Mesendoderm (in vitro differentiated cells): Measurements from ENCODE around the gene ARHGAP26.
"Not testable (repeated sequence)": the region's sequence is repeated elsewhere in the genome, so short reads cannot be mapped to it uniquely, and the experiment has no call there.

Source experiments
- DNase-seq: peaks from one replicate; pipeline ENCODE4 v3.0.0; 2013
- H2AK5ac ChIP-seq: 2 replicates; pipeline ENCODE4 v1.6.1; 2013; ENCODE audit warnings: low read length, inconsistent platforms
- H2BK120ac ChIP-seq: 2 replicates; pipeline ENCODE4 v1.6.1; 2013; ENCODE audit warnings: low read depth, mild to moderate bottlenecking, low read length, moderate library complexity, mixed read lengths
- H2BK15ac ChIP-seq: replicated peaks from 2 replicates; pipeline ENCODE4 v1.6.1; 2013; ENCODE audit warnings: low read depth, mild to moderate bottlenecking, moderate library complexity
- H2BK5ac ChIP-seq: 2 replicates; pipeline ENCODE4 v1.6.1; 2013; ENCODE audit warnings: low read length, inconsistent platforms
- H3K18ac ChIP-seq: 2 replicates; pipeline ENCODE4 v1.6.1; 2013; ENCODE audit warnings: mild to moderate bottlenecking, low read length, mixed read lengths
- H3K23ac ChIP-seq: one replicate; pipeline ENCODE4 v1.6.1; 2013; ENCODE audit warnings: low read length
- H3K27ac ChIP-seq: 2 replicates; pipeline ENCODE4 v1.5.1; 2013; ENCODE audit warnings: low read depth, mild to moderate bottlenecking, inconsistent platforms, low read length, moderate library complexity
- H3K27me3 ChIP-seq: 2 replicates; pipeline ENCODE4 v1.6.1; 2013; ENCODE audit warnings: low read length, control low read depth, mild to moderate bottlenecking, inconsistent platforms; ENCODE audit not compliant: insufficient read depth, poor library complexity
- H3K36me3 ChIP-seq: 2 replicates; pipeline ENCODE4 v1.6.1; 2013; ENCODE audit warnings: low read length, inconsistent platforms; ENCODE audit not compliant: control insufficient read depth, insufficient read depth
- H3K4ac ChIP-seq: one replicate; pipeline ENCODE4 v1.6.1; 2013; ENCODE audit warnings: low read depth, mild to moderate bottlenecking, low read length, moderate library complexity
- H3K4me1 ChIP-seq: 2 replicates; pipeline ENCODE4 v1.6.1; 2013; ENCODE audit warnings: low read depth, low read length, inconsistent platforms; ENCODE audit not compliant: control insufficient read depth
- H3K4me2 ChIP-seq: 2 replicates; pipeline ENCODE4 v1.6.1; 2013; ENCODE audit warnings: low read length
- H3K4me3 ChIP-seq: 2 replicates; pipeline ENCODE4 v1.5.1; 2013; ENCODE audit warnings: mild to moderate bottlenecking, low read length
- H3K56ac ChIP-seq: one replicate; pipeline ENCODE4 v1.6.1; 2013; ENCODE audit warnings: low read length
- H3K79me1 ChIP-seq: 2 replicates; pipeline ENCODE4 v1.6.1; 2013; ENCODE audit warnings: low read length, inconsistent platforms
- H3K79me2 ChIP-seq: 2 replicates; pipeline ENCODE4 v1.6.1; 2013; ENCODE audit warnings: mild to moderate bottlenecking, low read length; ENCODE audit not compliant: control insufficient read depth, insufficient read depth
- H3K9ac ChIP-seq: 2 replicates; pipeline ENCODE4 v1.6.1; 2013; ENCODE audit warnings: low read length, inconsistent platforms
- H4K5ac ChIP-seq: one replicate; pipeline ENCODE4 v1.6.1; 2013; ENCODE audit warnings: low read length
- H4K8ac ChIP-seq: one replicate; pipeline ENCODE4 v1.6.1; 2013; ENCODE audit warnings: low read depth, mild to moderate bottlenecking, control low read depth, low read length, moderate library complexity
- WGBS: extraction: QIAGEN DNeasy Blood & Tissue Kit; methylation state at CpG from one replicate; pipeline ENCODE4 v1.1.7; 2013; ENCODE audit warnings: low lambda C conversion rate, missing lambda C conversion rate; ENCODE audit not compliant: insufficient coverage; ENCODE audit errors: extremely low coverage; 5-methylcytosine and 5-hydroxymethylcytosine counted together

ARHGAP26 gene

DNA sequence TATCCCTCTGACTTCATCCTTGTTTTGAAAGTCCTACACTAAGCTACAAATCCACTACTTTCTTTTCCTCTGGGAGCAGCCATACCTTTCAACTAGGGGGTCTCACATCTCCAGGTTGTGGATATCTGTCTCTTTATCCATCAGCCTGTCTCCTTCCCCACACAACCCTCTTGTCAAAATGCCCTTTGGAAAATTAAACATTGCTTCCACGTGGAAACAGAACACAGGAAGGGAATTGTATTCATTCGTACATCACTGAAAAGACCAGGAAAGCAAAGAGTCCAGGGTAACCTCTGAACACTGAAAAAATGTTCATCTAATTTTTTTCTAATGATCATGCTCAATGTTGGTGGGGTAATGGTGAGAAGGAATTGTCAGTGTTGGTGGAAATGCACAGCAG is 429.7 kb downstream of the ARHGAP26 start:
- Histone ChIP-seq H3K4me1 (no peaks in the 10 kb centered on the region), H3K27ac (no peak overlapping the region), H3K56ac (no peak overlapping the region), H3K9ac (no peak overlapping the region), H3K36me3 (no peaks in the 10 kb centered on the region), H3K4me3 (no peak overlapping the region), H2BK120ac (no peak overlapping the region), H2BK5ac (no peak overlapping the region), H4K8ac (no peak overlapping the region), H2BK15ac (no peak overlapping the region), H3K79me2 (no peaks in the 10 kb centered on the region), H3K4ac (no peak overlapping the region), H3K4me2 (no peak overlapping the region), H2AK5ac (no peak overlapping the region), H4K5ac (no peak overlapping the region), H3K18ac (no peak overlapping the region), H3K27me3 (no peaks in the 10 kb centered on the region), H3K23ac (no peak overlapping the region), H3K79me1 (no peaks in the 10 kb centered on the region)
- no peak for DNase-seq
- WGBS, result no CpG with 5 or more reads among the region's 2 CpGs

DNA sequence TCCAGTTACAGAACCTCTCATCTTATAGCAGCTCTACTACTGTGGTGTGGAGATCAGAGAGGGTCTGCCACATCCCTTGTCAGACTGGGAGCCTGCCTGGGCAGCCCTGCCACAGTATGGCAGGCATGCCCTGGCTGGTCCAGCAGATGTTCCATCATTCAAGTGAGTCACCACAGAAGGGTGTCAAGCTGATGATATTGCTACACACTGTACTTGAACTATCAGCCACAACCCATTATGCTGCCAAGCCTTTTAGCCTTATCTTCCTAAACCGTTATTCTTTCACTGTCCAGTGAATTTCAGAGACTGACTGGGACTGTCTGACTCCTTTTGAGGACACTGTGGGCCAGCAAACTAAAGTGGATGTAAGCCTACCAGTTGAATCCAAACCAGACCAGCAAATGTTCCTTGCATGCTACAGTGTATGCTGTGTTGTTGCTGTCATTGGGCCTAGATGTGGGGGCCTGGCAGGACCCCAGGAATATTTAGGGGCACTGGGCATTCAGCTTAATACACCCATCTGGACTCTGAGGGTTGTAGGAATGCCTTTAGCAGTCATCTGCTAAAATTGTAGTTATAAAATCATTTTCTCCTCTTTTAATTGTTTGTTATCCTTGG is 430.7 kb downstream of the ARHGAP26 start:
- Histone ChIP-seq H3K23ac (no peak overlapping the region), H3K18ac (no peak overlapping the region), H4K8ac (no peak overlapping the region), H3K27me3 (no peaks in the 10 kb centered on the region), H2BK5ac (no peak overlapping the region), H3K79me1 (no peaks in the 10 kb centered on the region), H3K4me1 (no peaks in the 10 kb centered on the region), H3K36me3 (no peaks in the 10 kb centered on the region), H2BK15ac (no peak overlapping the region), H3K9ac (no peak overlapping the region), H3K4me3 (no peak overlapping the region), H3K79me2 (no peaks in the 10 kb centered on the region), H2AK5ac (no peak overlapping the region), H2BK120ac (no peak overlapping the region), H3K56ac (peak overlapping the region; percentile 27), H3K4ac (no peak overlapping the region), H3K4me2 (no peak overlapping the region), H4K5ac (no peak overlapping the region), H3K27ac (no peak overlapping the region)
- DNase-seq, result no peak
- WGBS, result no CpG with 5 or more reads among the region's 1 CpG

GRCh38 chr5:143201589-143201988 is 431.4 kb downstream of the ARHGAP26 start:
- Histone ChIP-seq H2BK120ac (no peak overlapping the region), H4K8ac (no peak overlapping the region), H2BK5ac (no peak overlapping the region), H3K79me2 (no peaks in the 10 kb centered on the region), H3K27ac (no peak overlapping the region), H3K36me3 (no peaks in the 10 kb centered on the region), H2AK5ac (no peak overlapping the region), H3K9ac (no peak overlapping the region), H3K56ac (no peak overlapping the region), H3K23ac (no peak overlapping the region), H3K4me3 (no peak overlapping the region), H4K5ac (no peak overlapping the region), H2BK15ac (no peak overlapping the region), H3K4ac (no peak overlapping the region), H3K4me1 (no peaks in the 10 kb centered on the region), H3K79me1 (no peaks in the 10 kb centered on the region), H3K18ac (no peak overlapping the region), H3K27me3 (no peaks in the 10 kb centered on the region), H3K4me2 (no peak overlapping the region)
- no peak for DNase-seq
- no CpG with 5 or more reads among the region's 3 CpGs for WGBS

DNA sequence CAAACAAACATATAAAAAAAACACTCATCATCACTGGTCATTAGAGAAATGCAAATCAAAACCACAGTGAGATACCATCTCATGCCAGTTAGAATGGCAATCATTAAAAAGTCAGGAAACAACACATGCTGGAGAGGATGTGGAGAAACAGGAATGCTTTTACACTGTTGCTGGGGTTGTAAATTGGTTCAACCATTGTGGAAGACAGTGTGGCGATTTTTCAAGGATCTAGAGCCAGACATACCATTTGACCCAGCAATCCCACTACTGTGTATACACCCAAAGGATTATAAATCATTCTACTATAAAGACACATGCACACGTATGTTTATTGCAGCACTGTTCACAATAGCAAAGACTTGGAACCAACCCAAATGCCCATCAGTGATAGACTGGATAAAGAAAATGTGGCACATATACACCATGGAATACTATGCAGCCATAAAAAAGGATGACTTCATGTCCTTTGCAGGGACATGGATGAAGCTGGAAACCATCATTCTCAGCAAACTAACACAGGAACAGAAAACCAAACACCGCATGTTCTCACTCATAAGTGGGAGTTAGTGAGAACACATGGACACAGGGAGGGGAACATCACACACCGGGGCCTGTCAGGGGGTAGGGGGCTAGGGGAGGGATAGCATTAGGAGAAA is 433.3 kb downstream of the ARHGAP26 start:
- not testable (repeated sequence) for H3K36me3 ChIP-seq, H3K27me3 ChIP-seq, H3K4me1 ChIP-seq, H3K4ac ChIP-seq, H3K4me2 ChIP-seq, H3K9ac ChIP-seq, H2BK120ac ChIP-seq, H3K79me2 ChIP-seq, H4K5ac ChIP-seq, H2BK5ac ChIP-seq, H3K27ac ChIP-seq, H3K79me1 ChIP-seq, H3K23ac ChIP-seq, DNase-seq, H3K18ac ChIP-seq, H2AK5ac ChIP-seq, H2BK15ac ChIP-seq, H3K56ac ChIP-seq, H4K8ac ChIP-seq, H3K4me3 ChIP-seq
- no CpG with 5 or more reads among the region's 4 CpGs for WGBS

GRCh38 chr5:143204474-143205246 is 434.5 kb downstream of the ARHGAP26 start:
- H3K4me1 ChIP-seq, result peaks cover 5% of the 10 kb centered on the region

More at GRCh38 chr5:143204474-143205246, 434.5 kb downstream of the ARHGAP26 start:
- Histone ChIP-seq H3K4me3 (no peak overlapping the region), H4K8ac (no peak overlapping the region), H4K5ac (no peak overlapping the region), H3K79me1 (no peaks in the 10 kb centered on the region), H2AK5ac (no peak overlapping the region), H2BK120ac (no peak overlapping the region), H3K36me3 (no peaks in the 10 kb centered on the region), H2BK15ac (no peak overlapping the region), H3K18ac (peak overlapping the region; percentile 91), H3K27me3 (no peaks in the 10 kb centered on the region), H3K27ac (no peak overlapping the region), H3K79me2 (no peaks in the 10 kb centered on the region), H2BK5ac (no peak overlapping the region), H3K56ac (no peak overlapping the region), H3K9ac (no peak overlapping the region), H3K4me2 (no peak overlapping the region), H3K4ac (no peak overlapping the region), H3K23ac (no peak overlapping the region)
- no peak for DNase-seq
- no CpG with 5 or more reads among the region's 7 CpGs for WGBS
